HEK293T (cell line): ENCODE measurements around the gene SRRM3.
"Not testable (repeated sequence)": the region's sequence is repeated elsewhere in the genome, so short reads cannot be mapped to it uniquely, and the experiment has no call there.

Experiments
- CTCF ChIA-PET: fragments of 350-600 bp; formaldehyde crosslinking; extraction: SDS; loops from one replicate; lab custom pipeline; 2021; ENCODE audit warnings: antibody characterized with exemption, inconsistent platforms; lab: Yijun Ruan, JAX
- POLR2A ChIA-PET: fragments of 350-600 bp; formaldehyde crosslinking; extraction: SDS; loops from one replicate; lab custom pipeline; 2020; ENCODE audit warnings: antibody characterized with exemption, inconsistent platforms; lab: Yijun Ruan, JAX
- DNase-seq: peaks from one replicate; pipeline ENCODE4 v3.0.0; 2012; ENCODE audit warnings: mixed read lengths; ENCODE audit errors: extremely low spot score
- ARNT ChIP-seq: fragments of 450-650 bp; IDR thresholded peaks from 2 replicates; pipeline ENCODE4 v1.6.1; 2017; ENCODE audit warnings: mild to moderate bottlenecking
- BHLHE40 ChIP-seq: fragments of 450-650 bp; IDR thresholded peaks from 2 replicates; pipeline ENCODE4 v1.6.1; 2016; ENCODE audit warnings: mild to moderate bottlenecking, moderate library complexity, borderline replicate concordance
- CTBP1 ChIP-seq: fragments of 450-650 bp; IDR thresholded peaks from 2 replicates; pipeline ENCODE4 v1.6.1; 2016; ENCODE audit warnings: borderline replicate concordance
- ELF4 ChIP-seq: fragments of 450-650 bp; IDR thresholded peaks from 2 replicates; pipeline ENCODE4 v1.6.1; 2017; ENCODE audit warnings: antibody characterized with exemption
- FOXA1 ChIP-seq: fragments of 450-650 bp; IDR thresholded peaks from 2 replicates; pipeline ENCODE4 v1.6.1; 2016; ENCODE audit warnings: mild to moderate bottlenecking
- FOXK2 ChIP-seq: fragments of 450-650 bp; IDR thresholded peaks from 2 replicates; pipeline ENCODE4 v1.6.1; 2016; ENCODE audit warnings: mild to moderate bottlenecking
- FOXM1 ChIP-seq: fragments of 450-650 bp; IDR thresholded peaks from 2 replicates; pipeline ENCODE4 v1.6.1; 2017; ENCODE audit warnings: mild to moderate bottlenecking, borderline replicate concordance
- HDGF ChIP-seq: fragments of 450-650 bp; IDR thresholded peaks from 2 replicates; pipeline ENCODE4 v1.6.1; 2017; ENCODE audit warnings: antibody characterized with exemption, borderline replicate concordance
- L3MBTL2 ChIP-seq: fragments of 450-650 bp; conservative IDR thresholded peaks from 2 replicates; pipeline ENCODE4 v1.6.1; 2016; ENCODE audit warnings: mild to moderate bottlenecking
- LEF1 ChIP-seq: fragments of 450-650 bp; IDR thresholded peaks from 2 replicates; pipeline ENCODE4 v1.6.1; 2017; ENCODE audit warnings: mild to moderate bottlenecking, borderline replicate concordance
- NFRKB ChIP-seq: fragments of 450-650 bp; IDR thresholded peaks from 2 replicates; pipeline ENCODE4 v1.6.1; 2016; ENCODE audit warnings: mild to moderate bottlenecking, moderate library complexity
- PKNOX1 ChIP-seq: fragments of 450-650 bp; IDR thresholded peaks from 2 replicates; pipeline ENCODE4 v1.6.1; 2016
- SP1 ChIP-seq: fragments of 450-650 bp; IDR thresholded peaks from 2 replicates; pipeline ENCODE4 v1.6.1; 2017
- SUZ12 ChIP-seq: fragments of 450-650 bp; IDR thresholded peaks from 2 replicates; pipeline ENCODE4 v1.6.1; 2016; ENCODE audit warnings: mild to moderate bottlenecking
- TARDBP ChIP-seq: fragments of 450-650 bp; IDR thresholded peaks from 2 replicates; pipeline ENCODE4 v1.6.1; 2016
- ZNF384 ChIP-seq: fragments of 450-650 bp; IDR thresholded peaks from 2 replicates; pipeline ENCODE4 v1.6.1; 2016

Gene SRRM3

GRCh38 chr7:76267894-76268183 is 66.1 kb downstream of the SRRM3 start:
- ChIA-PET CTCF (no interaction called here), POLR2A (no interaction called here)
- DNase-seq: no peak
- no peak for TF ChIP-seq LEF1
- no peak for TF ChIP-seq FOXK2
- no peak for TF ChIP-seq SP1
- TF ChIP-seq PKNOX1: no peak
- TF ChIP-seq ARNT: no peak
- TF ChIP-seq NFRKB: no peak
- TF ChIP-seq ELF4: no peak
- no peak for TF ChIP-seq BHLHE40
- no peak for TF ChIP-seq ZNF384
- no peak for TF ChIP-seq L3MBTL2
- no peak for TF ChIP-seq HDGF
- no peak for TF ChIP-seq TARDBP
- TF ChIP-seq CTBP1: no peak
- no peak for TF ChIP-seq FOXM1

GRCh38 chr7:76268376-76268775 is 66.7 kb downstream of the SRRM3 start:
- CTCF ChIA-PET: interaction anchor here (1.0 kb wide), 1 partner anchor 90 kb away, joined by 3 read pairs; no protein-coding TSS in a partner anchor
- no peak for DNase-seq
- TF ChIP-seq ARNT: no peak
- POLR2A ChIA-PET: interaction anchor here (0.8 kb wide), 1 partner anchor 33 kb away, joined by 4 read pairs; no protein-coding TSS in a partner anchor

GRCh38 chr7:76269895-76270294 is 68.2 kb downstream of the SRRM3 start:
- ChIA-PET POLR2A (interaction anchor here (1.0 to 1.4 kb wide), 2 partner anchors 36 to 48 kb away, joined by 3 to 4 read pairs; no protein-coding TSS in a partner anchor), CTCF (interaction anchor here (0.6 to 1.0 kb wide), 2 partner anchors 41 to 53 kb away, joined by 3 to 4 read pairs; no protein-coding TSS in a partner anchor)
- no peak for DNase-seq
- TF ChIP-seq BHLHE40: no peak
- no peak for TF ChIP-seq NFRKB
- no peak for TF ChIP-seq ZNF384
- TF ChIP-seq SP1: no peak
- no peak for TF ChIP-seq HDGF
- TF ChIP-seq TARDBP: no peak
- TF ChIP-seq FOXA1: no peak
- TF ChIP-seq FOXK2: no peak
- no peak for TF ChIP-seq LEF1
- TF ChIP-seq SUZ12: no peak
- no peak for TF ChIP-seq ELF4
- no peak for TF ChIP-seq ARNT
- TF ChIP-seq PKNOX1: no peak
- TF ChIP-seq L3MBTL2: no peak
- TF ChIP-seq CTBP1: no peak

- POLR2A ChIA-PET: interaction anchor here (0.7 to 1.4 kb wide), 3 partner anchors 11 to 35 kb away, joined by 3 to 4 read pairs (median 3); no protein-coding TSS in a partner anchor
- CTCF ChIA-PET: interaction anchor here (1.9 kb wide), 1 partner anchor 8 kb away, joined by 11 read pairs; no protein-coding TSS in a partner anchor
- not testable (repeated sequence) for DNase-seq
These were observed 69.7 kb downstream of the SRRM3 start for GRCh38 chr7:76271384-76271783.

GRCh38 chr7:76272142-76272541 is 70.4 kb downstream of the SRRM3 start:
- TF ChIP-seq FOXM1 (no peak), ARNT (no peak), FOXA1 (no peak), PKNOX1 (no peak), HDGF (no peak), BHLHE40 (no peak), CTBP1 (no peak), LEF1 (no peak), TARDBP (no peak), FOXK2 (no peak), ZNF384 (no peak), ELF4 (no peak), SUZ12 (no peak), NFRKB (no peak), L3MBTL2 (no peak), SP1 (no peak)
- POLR2A ChIA-PET: no interaction called here
- CTCF ChIA-PET: interaction anchor here (1.9 kb wide), 1 partner anchor 9 kb away, joined by 11 read pairs; no protein-coding TSS in a partner anchor
- DNase-seq: no peak

GRCh38 chr7:76272851-76273497 is 71.3 kb downstream of the SRRM3 start:
- TF ChIP-seq NFRKB (no peak), HDGF (no peak), TARDBP (no peak), BHLHE40 (no peak), CTBP1 (no peak), SP1 (no peak), FOXA1 (no peak), L3MBTL2 (no peak), ZNF384 (no peak), SUZ12 (no peak), FOXM1 (no peak)
- POLR2A ChIA-PET: no interaction called here
- CTCF ChIA-PET: no interaction called here
- no peak for DNase-seq
